HG03139 (cell line): Measurements from ENCODE around the gene GARIN5B.

Source experiments
- ATAC-seq: cut with Tn5 transposase; IDR thresholded peaks from one replicate; pipeline ENCODE4 v1.9.1; 2021; ENCODE audit not compliant: unreplicated experiment

GARIN5B gene

GRCh38 chr19:55389386-55390317 lies 26.6 kb upstream of the GARIN5B start:
- ATAC-seq: no peak

- no peak for ATAC-seq
Measured at GRCh38 chr19:55387736-55388497, 24.9 kb upstream of the GARIN5B start.

DNA sequence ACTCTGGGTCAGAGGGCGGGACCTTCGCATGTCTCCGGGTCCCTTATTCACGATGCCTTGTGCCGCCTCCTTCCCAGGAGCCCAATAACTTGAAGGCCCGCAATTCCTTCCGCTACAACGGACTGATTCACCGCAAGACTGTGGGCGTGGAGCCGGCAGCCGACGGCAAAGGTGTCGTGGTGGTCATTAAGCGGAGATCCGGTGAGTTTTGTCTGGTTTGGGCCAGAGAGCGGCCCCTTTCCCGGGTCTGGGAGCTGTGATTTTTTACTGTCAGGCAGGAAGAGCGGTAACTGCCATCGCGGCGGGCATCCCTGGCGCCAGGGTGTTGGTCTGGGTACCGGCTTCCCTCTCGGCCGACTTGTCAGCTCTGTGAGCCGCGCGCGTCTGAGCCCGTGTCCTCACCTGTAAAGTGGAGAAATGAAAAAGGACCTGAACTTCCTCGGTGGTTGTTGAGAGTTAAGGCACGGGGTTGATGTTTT lies 23.5 kb upstream of the GARIN5B start:
- no peak for ATAC-seq

DNA sequence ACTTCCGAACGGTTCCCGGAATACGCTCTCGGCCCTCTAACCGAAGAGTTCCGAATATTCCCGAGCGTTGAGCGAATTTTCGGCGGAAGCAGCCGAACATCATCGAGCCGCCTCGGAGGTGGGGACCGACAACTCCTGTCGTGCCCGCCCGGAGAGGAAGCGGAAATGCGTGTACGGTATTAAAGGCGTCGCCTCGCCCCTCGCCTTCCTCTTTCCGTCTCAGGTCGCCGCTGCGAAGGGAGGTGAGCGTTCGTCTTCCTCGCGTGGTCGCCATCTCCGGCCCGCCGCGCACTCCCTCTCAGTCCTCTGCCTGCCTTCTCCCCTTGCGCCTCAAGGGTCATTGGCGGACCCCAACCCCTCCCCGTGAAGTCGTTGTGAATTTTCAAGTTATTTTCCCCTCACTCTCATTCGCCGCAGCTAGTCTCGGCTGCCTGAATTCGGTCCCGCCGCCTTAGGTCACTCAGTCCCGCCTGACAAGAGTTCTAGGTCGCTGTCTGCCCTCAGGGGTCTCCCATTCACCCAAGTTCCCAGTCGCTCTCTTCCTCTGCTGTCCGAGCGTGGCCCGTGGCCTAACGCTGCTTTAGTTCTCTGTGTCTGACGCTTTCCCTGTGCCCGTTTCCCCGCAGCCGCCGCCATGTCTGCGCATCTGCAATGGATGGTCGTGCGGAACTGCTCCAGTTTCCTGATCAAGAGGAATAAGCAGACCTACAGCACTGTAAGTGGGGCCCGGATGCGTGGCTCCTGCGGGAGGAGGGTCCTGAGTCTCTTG lies 22.8 kb upstream of the GARIN5B start, which contains the start of gene RPL28:
Gene RPL28 (plus strand): TSS at position 209 of the 769 bp plus-strand sequence. CDS start 426 bp downstream, at position 635.
- peak; percentile 71 for ATAC-seq

DNA sequence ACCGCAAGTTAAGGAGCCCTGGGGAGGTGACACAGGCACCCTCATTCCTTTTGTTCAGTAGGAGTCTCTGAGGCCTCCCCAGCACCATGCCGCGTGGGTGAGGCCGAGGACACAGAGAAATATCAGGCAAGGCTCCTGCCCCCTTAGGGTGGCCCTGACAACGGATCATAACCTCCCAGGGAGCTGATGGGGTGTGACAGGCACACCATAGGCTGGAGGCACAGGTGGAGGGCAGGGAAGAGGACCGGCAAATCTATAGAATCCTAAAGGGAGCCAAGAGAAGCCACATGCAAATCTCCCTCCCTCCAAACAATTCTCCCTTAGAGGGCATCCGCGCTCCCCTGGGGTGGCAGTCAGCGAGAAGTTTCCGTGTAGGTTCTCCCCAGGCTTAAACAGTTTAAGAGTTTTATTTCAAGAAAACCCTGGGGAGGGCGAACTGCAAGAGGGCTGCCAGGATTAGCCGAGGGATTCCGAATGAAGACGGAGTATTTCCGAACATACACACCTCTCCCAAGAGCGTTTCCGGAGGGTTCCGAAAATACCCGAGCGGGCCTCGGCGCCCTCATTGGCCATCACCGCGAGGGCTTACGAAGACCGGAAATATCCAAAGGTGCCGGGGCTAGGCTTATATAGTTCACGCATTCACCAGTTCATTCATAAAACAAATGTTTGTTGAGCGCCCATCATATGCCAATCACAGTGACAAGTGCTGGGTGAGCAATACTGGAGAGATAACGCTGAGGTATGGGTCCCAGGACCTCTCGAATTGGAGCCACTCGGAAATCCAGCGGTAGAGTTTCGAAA lies 22.1 kb upstream of the GARIN5B start:
- ATAC-seq: peak; percentile 46

GRCh38 chr19:55384131-55384919 lies 21.3 kb upstream of the GARIN5B start, which contains the start of gene TMEM238:
TSS of gene TMEM238 (minus strand) at chr19:55384292. CDS start at chr19:55384259, 33 bp downstream.
- ATAC-seq: no peak

GRCh38 chr19:55383279-55384130 lies 20.4 kb upstream of the GARIN5B start:
- no peak for ATAC-seq

DNA sequence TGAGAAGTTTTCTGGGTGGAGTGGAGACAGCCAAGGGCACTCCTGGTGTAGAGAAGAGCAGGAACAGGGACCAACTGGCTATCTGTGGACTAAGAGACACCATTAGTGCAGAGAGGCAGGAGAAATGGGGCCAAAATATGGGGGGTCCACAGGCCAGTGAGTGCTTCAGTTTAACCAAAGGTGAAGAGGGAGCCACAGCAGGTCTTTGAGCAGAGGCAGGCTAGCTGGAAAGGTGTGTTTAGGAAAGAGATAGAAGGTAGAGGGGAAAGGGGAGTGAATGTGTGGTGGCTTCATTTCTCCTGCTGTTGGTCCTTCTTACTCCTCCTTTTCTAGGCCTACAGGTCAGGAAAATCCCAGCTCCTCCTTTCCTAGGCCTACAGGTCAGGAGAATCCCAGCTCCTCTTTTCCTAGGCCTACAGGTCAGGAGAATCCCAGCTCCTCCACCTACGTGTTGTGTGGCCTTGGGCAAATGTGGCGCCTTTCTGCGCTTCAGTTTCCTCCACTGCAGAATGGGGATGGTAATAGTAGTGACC lies 19.5 kb upstream of the GARIN5B start:
- ATAC-seq: no peak

DNA sequence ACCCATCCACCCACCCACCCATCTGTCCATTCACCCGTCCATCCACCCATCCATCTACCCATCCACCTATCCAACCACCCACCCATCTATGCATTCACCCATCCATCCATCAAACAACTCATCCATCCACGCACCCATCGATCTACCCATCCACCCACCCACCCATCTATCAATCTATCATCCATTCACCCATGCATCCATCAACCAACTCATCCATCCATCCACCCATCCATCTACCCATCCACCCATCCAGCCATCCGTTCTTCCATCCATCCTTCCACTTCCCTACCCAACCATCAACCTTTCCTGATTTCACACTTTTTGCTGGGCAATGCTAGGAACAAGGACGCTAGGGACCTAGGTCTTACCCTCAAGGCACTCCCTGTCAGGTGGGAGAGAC lies 19.0 kb upstream of the GARIN5B start:
- no peak for ATAC-seq

- no peak for ATAC-seq
Measured at GRCh38 chr19:55379174-55379573, 16.1 kb upstream of the GARIN5B start.

GRCh38 chr19:55377356-55378131 lies 14.5 kb upstream of the GARIN5B start:
- no peak for ATAC-seq

- ATAC-seq: no peak
Measured at GRCh38 chr19:55376241-55376933, 13.3 kb upstream of the GARIN5B start, which contains the start of gene TMEM190. TSS of gene TMEM190 (plus strand) at chr19:55376826. CDS start at chr19:55376854, 28 bp downstream.

DNA sequence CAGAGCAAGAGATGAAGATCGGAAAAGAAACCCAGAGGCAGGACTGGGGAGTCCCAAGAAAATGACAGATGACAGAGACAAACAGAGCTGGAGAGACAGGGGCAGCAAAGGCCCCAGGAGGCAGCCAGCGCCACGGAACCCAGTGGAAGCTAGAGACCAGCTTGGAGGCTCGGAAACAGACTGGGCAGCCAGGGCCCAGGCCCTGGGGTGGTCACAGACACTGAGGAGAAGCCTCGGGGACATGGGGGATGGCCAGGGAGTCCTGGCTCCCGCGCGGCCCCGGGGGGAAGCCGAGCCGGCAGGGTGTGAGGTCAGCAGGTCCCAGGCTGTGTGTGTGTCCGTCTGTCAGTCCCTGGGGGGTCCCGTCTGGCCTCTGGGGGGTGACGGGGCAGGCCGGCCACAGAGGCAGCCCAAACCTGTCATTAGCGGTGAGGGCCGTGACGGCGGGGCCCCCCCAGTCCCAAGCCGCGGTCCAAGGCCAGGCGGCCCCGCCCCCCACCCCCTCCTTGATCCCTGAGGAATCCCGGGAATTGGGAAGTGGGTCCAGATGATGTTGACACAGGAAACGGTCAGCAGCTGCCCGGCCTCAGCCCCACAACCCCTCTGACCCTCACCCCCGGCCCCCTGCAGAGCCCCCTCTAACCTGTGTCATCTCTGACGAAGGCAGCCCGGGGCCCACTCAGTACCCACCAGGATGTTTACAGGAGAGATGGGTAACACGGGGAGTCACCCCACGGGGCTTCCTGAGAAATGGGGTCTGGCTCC lies 11.1 kb upstream of the GARIN5B start:
- ATAC-seq: no peak

- no peak for ATAC-seq
Measured at GRCh38 chr19:55373306-55373992, 10.4 kb upstream of the GARIN5B start.
